HG02973 (cell line): ENCODE results near the gene CYP39A1.

Experiments
- ATAC-seq: cut with Tn5 transposase; IDR thresholded peaks from one replicate; pipeline ENCODE4 v1.9.1; 2021; ENCODE audit warnings: moderate library complexity; ENCODE audit not compliant: unreplicated experiment

Gene CYP39A1

DNA sequence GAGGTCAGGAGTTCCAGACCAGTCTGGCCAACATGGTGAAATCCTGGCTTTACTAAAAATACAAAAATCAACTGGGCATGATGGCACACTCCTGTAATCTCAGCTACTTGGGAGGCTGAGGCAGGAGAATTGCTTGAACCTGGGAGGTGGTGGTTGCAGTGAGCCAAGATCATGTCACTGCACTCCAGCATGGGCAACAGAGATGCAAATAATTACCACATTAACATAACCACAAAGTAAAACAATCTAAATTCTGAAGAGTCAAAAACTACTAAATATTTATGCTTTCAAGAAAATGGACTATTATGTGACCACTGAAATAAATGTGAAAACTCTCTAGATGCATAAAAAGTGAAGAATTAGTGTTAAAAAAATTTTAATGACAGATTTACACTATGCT, 59.9 kb downstream of the CYP39A1 start:
- ATAC-seq: no peak

GRCh38 chr6:46592046-46592445, 60.6 kb downstream of the CYP39A1 start:
- no peak for ATAC-seq

DNA sequence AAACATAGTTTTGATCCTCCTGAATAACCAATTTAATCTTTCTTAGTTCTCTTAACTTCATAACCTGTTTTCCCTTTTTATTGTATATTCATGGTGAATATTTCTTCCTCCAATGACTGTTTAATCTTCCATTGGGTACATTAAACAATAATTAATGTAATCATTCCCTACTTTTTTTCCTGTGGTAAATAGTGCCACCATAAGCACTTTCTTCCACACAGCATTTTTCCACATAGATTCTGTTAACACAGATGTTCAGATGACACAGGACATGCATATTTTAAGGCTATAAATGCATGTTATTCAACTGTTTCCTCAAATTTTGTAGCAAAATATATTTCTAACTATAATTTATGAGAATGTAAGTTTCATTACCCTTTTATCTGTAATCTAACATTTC, 61.9 kb downstream of the CYP39A1 start:
- ATAC-seq: no peak

DNA sequence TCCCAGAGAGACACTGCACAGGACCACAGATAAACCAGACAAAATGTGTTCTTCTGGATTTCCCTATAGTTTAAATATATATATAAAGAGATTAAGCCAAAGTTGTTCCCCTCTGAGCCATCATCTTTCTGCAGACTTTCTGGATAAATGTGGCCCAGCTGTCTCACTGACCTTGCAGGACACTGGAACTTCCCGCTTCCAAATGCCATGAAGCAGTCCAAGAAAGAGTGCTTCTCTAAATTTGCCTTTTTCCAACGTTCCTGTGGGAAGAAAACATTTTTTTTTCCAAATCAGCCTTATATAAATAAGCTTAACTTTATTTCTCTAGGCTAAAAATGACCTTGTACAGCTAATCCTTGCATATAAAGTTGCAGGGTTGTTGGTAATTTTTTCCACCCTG, 65.7 kb downstream of the CYP39A1 start:
- ATAC-seq: no peak

- ATAC-seq: no peak
Measured at GRCh38 chr6:46584586-46584985, 68.0 kb downstream of the CYP39A1 start.

GRCh38 chr6:46583721-46584120, 68.9 kb downstream of the CYP39A1 start:
- ATAC-seq: no peak

GRCh38 chr6:46583081-46583480, 69.5 kb downstream of the CYP39A1 start:
- ATAC-seq: no peak

DNA sequence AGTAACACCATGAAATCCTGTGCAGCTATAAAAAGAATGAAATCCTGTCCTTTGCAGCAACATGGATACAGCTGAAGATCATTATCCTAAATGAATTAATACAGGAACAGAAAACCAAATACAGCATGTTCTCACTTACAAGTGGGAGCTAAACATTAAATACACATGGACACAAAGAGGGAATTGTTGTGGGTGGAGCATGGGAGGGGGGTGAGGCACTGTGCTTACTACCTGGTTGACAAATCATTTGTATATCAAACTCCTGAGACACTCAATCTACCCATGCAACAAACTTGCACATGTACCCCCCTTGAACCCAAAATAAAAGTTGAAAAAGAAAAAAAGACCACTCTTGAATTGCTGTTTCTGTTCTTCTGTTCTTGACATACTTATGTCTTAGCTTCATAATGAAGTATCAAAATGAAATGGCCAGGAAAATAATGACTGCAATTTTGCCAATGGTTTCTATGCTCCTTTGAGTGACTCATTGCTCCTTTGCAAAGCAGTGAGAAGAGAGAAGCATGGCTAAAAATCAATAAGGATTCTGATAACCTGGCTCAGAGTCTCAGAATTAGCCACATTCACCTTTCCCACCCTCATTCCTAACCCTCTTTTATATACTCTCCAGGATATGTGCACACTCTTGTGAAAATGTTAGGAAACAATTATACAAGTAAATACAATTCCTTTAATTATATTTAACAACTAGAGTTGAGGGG, 71.0 kb downstream of the CYP39A1 start:
- ATAC-seq: no peak

DNA sequence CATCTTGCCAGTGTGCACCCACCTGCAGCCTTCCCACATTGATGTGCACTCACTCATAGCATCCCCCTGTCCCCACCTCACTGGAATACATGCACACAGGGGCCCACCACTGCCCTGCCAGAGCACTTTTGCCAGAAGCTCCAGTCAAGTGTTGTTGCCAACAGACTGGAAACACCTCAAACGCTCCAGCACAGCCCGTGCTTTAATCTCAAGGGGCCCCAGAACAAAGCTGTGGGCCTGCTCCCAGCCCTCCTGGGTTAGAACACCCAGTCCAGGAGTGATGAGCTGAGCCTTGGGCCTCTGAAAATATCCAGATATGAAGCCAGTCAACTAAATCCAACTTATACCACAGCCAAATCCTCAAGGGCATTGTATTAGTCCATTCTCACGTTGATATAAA, 77.1 kb downstream of the CYP39A1 start:
- ATAC-seq: no peak

DNA sequence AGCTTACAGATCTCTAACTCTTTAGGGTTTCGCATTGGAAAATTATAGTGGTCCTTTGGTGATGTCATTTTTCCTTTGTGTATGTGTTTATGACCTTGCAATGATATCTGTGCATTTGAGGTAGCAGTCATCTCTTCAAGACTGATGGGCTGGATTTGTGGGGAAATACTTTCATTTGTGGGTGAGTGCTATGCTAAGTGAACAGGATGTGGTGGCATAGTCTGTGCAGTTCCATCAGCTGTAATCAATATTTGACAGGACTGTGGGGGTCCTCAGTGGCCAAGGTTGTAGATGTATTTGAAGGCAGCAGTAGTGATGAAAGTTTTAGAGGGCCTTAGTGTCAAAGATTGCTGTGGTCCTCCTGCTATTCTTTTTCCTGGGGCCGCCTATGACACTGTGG, 79.5 kb downstream of the CYP39A1 start:
- ATAC-seq: no peak

DNA sequence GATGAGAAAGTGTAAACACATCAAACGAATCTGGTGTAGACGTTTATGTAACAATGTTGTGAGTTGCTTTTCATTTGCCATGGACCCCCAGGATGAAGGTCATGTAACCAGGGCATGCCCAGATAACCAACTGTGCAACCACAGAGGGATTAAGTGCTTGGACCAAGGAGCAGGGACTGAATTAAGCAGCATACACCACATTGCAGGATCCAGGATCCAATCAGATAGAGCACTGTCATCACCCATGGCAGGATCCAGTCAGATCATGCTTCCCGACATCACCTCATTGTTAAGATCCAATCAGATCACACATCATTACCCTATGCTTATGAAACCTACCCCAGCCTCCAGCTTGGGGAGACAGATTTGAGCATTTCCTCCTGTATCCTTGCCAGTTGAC, 87.1 kb downstream of the CYP39A1 start:
- no peak for ATAC-seq

DNA sequence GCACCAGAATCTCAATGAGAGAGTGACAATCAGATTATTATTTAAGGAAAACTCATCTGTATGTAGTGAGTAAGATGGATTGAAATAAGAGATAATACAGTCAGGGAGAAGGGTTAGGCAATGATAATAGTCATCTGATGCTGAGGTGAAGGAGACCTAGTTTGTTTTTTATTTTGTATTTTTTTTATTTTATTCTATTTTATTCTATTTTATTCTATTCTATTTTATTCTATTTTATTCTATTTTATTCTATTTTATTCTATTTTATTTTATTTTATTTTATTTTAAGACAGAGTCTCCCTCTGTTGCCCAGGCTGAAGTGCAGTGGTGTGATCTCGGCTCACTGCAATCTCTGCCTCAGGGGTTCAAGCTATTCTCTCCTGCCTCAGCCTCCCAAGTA, 88.7 kb downstream of the CYP39A1 start:
- ATAC-seq: no peak

- no peak for ATAC-seq
Measured at GRCh38 chr6:46556053-46556452, 96.6 kb downstream of the CYP39A1 start.

DNA sequence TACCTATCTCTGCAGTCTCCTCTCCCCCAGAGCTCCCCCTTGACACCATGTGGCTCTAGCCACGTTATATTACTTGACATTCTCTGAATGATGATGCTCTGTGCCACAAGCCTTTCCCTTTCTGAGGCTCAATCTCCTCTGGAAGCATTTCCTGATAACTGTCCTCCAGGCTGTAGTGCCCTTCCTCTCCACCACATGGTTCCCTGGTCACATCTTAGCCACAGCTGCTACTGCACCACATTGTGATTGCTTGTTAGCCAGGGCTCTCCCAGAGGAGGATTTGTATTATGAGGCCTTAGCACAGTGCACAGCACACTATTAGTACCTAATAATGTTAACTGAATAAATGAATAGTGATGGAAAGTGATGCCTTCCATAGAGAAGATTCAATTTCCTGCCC, 97.5 kb downstream of the CYP39A1 start:
- ATAC-seq: no peak

DNA sequence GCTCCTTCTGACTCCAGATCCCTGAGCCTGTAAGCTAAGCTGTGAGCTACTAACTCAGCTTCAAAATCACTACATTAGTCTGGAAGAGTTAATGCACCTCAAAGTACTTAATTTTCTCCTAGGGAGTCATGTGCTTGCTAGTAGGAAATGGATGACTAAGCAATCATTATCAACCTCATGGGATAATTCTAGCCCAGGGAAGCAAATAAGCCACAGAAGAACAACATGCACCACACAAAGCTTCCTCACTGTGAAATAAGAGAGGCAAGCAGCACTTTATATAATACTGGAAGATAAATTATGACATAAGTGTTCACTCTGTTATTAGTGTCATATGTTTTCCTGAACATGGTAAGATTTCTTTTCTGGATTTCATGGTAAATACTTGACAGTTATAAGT, 103.5 kb downstream of the CYP39A1 start:
- no peak for ATAC-seq

DNA sequence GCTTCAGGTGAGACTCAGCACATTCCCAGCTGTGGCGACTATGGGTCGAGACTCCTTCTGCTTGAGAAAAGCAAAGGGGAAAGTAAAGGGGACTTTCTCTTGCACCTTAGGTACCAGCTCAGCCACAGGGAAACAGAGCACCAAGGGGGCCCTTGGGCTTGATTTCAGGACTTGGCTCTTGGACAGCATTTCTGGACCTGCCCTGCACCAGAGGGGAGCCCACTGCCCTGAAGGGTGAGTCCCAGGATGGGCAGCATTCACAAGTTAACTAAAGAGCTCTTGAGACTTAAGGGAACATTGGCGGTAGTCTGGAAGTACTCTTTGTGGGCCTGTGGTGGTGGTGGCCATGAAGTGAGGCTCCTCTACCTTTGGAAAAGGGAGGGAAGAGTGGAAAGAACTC, 111.1 kb downstream of the CYP39A1 start:
- ATAC-seq: no peak

DNA sequence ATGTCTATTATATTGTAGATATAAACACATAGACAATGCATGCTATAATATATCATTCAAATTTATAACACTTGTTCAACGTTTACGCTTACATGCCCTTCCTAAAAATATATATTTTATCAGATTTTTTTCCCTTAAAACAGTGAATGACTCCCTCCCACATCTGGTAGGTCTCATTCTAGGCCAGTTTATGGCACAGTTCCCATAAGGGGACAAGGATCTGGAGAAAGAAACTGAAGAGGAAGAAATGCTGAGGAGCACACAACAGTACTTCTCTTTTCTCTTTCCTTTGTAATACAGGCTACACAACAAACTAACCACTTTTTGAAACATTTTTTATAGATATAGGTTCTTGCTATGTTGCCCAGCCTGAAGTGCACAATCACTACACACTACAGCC, 112.8 kb downstream of the CYP39A1 start:
- ATAC-seq: no peak

GRCh38 chr6:46538800-46539480, 113.7 kb downstream of the CYP39A1 start:
- ATAC-seq: no peak

DNA sequence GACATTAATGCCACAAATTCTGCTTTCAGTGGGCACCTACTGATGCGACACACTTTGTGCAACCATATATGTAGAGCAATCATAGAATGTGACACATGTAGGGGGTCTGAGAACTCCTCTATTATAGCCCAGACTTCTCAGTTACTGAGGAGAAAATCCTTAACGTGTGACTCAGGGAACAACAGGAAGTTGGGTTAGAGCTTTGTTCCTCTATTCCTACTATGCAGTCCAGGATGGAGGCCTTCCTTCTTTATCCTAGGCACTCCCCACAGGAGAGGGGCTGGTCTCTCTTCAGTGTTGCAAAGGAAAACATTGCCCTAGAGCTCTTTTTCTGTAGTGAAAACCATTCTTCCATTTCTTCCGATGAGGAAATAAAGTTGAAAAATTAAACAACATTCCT, 121.7 kb downstream of the CYP39A1 start:
- no peak for ATAC-seq

- ATAC-seq: no peak
Measured at GRCh38 chr6:46528961-46529750, 123.5 kb downstream of the CYP39A1 start.

DNA sequence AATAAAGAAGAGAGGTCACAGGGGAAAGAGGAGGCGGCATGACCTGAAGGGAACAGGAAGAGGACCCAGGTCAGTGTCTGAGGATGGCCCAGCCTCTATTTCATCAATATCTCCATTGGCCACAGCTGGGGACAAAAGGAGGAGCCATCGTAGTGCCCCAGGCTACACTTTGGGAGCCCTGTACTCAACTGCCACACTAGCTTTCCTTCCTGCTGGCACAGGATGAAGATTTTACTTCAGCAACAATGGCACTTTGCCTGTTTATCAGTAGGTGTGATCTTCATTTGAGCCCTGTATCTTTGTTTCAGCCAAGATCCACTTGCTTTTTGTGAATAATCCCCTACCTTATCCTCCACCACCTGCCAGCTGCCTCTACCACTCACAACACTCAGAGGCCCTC, 126.0 kb downstream of the CYP39A1 start:
- no peak for ATAC-seq

DNA sequence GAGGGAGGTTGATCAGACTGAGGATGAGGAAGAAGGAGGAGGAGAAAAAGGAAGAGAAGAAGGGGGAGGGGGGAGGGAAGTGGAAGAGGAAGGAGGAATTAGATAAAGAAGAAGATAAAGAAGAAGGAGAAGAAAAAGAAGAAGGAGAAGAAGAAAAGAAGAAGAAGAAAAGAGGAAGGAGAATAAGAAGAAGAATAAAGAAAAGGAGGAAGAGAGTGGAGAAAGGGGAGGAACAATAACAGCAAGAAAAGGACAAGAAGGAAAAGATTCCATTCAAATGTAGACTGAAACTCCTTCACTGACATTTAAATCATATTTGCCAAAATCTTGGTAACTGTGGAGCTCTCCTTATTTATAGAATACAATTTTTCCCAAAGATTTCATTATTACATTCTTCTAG, 127.0 kb downstream of the CYP39A1 start:
- ATAC-seq: no peak
